HCT116 (cell line): ENCODE data around the gene BRMS1L.

Experiments
- CBX3 ChIP-seq: IDR thresholded peaks from 2 replicates; pipeline ENCODE4 v1.6.1; 2012; ENCODE audit warnings: low read depth
- CTCF ChIP-seq, 3 experiments: fragments of 200-600 bp in 1 of 3; sonication (generic) in 1 of 3; IDR thresholded peaks in 2 of 3; conservative IDR thresholded peaks in 1 of 3; 2 replicates each; pipeline ENCODE4 v1.5.1; 2012 to 2017; ENCODE audit warnings: low read depth in 2 of 3, low read length in 2 of 3, antibody characterized with exemption in 1 of 3, borderline replicate concordance in 1 of 3, control low read depth in 1 of 3, mild to moderate bottlenecking in 1 of 3, mixed read lengths in 1 of 3, mixed run types in 1 of 3, moderate library complexity in 1 of 3; ENCODE audit not compliant: insufficient read depth in 1 of 3
- EGR1 ChIP-seq: IDR thresholded peaks from 2 replicates; pipeline ENCODE4 v1.6.1; 2012; ENCODE audit warnings: low read depth
- EZH2 ChIP-seq: fragments of 200-600 bp; sonication (generic); IDR thresholded peaks from 2 replicates; pipeline ENCODE4 v1.6.1; 2017; ENCODE audit warnings: antibody characterized with exemption, mixed run types
- EZH2phosphoT487 ChIP-seq: fragments of 200-600 bp; IDR thresholded peaks from 2 replicates; pipeline ENCODE4 v1.6.1; 2018; ENCODE audit warnings: antibody characterized with exemption, borderline replicate concordance
- POLR2A ChIP-seq: IDR thresholded peaks from 2 replicates; pipeline ENCODE4 v1.7.0; 2011; ENCODE audit warnings: borderline replicate concordance; ENCODE audit not compliant: insufficient read depth, insufficient read length; ENCODE audit errors: extremely low read depth
- RAD21 ChIP-seq: IDR thresholded peaks from 2 replicates; pipeline ENCODE4 v1.6.1; 2012; ENCODE audit warnings: low read depth, mild to moderate bottlenecking
- REST ChIP-seq: IDR thresholded peaks from 2 replicates; pipeline ENCODE4 v1.6.1; 2012; ENCODE audit warnings: low read depth
- SIN3A ChIP-seq: IDR thresholded peaks from 2 replicates; pipeline ENCODE4 v1.6.1; 2012; ENCODE audit warnings: low read depth
- SRF ChIP-seq: IDR thresholded peaks from 2 replicates; pipeline ENCODE4 v1.6.1; 2012; ENCODE audit warnings: low read depth
- YY1 ChIP-seq: IDR thresholded peaks from 2 replicates; pipeline ENCODE4 v1.6.1; 2011; ENCODE audit warnings: low read length, low read depth, moderate library complexity, mild to moderate bottlenecking; ENCODE audit not compliant: insufficient replicate concordance; ENCODE audit errors: extremely low read depth
- ZNF274 ChIP-seq: fragments of 200-500 bp; sonication (Bioruptor generic); IDR thresholded peaks from 2 replicates; pipeline ENCODE4 v1.6.1; 2014; ENCODE audit warnings: mild to moderate bottlenecking, low read depth, low read length, inconsistent platforms
- TF ChIP-seq, protein P1 (sequence below): IDR thresholded peaks from 2 replicates; pipeline ENCODE4 v1.6.1; 2012
- TF ChIP-seq, protein P2 (sequence below): IDR thresholded peaks from 2 replicates; pipeline ENCODE4 v1.6.1; 2012

- TF ChIP-seq SIN3A = no peak
- TF ChIP-seq CTCF (IDR thresholded peaks at IDR 0.05 in 2 of 3, conservative IDR thresholded peaks at IDR 0.05 in 1 of 3; ENCODE audit: borderline replicate concordance in 1 of 3, insufficient read depth in 1 of 3, low read depth in 2 of 3, low read length in 2 of 3) = no peak
- TF ChIP-seq EGR1 = no peak
- no peak for TF ChIP-seq EZH2phosphoT487
- no peak for TF ChIP-seq ZNF274
- TF ChIP-seq CBX3 = no peak
- TF ChIP-seq, protein P1, sequence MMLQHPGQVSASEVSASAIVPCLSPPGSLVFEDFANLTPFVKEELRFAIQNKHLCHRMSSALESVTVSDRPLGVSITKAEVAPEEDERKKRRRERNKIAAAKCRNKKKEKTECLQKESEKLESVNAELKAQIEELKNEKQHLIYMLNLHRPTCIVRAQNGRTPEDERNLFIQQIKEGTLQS = no peak
- TF ChIP-seq YY1 = no peak
- TF ChIP-seq POLR2A = no peak
- TF ChIP-seq EZH2 = no peak
- TF ChIP-seq REST = no peak
- no peak for TF ChIP-seq SRF
- TF ChIP-seq, protein P2, sequence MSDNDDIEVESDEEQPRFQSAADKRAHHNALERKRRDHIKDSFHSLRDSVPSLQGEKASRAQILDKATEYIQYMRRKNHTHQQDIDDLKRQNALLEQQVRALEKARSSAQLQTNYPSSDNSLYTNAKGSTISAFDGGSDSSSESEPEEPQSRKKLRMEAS = no peak
- no peak for TF ChIP-seq RAD21
Observed at GRCh38 chr14:35897616-35898111, 71.5 kb downstream of the BRMS1L start.
